GM20431 (cell line): ENCODE data around the gene FAM228B.
"Not testable (repeated sequence)": the region's sequence is repeated elsewhere in the genome, so short reads cannot be mapped to it uniquely, and the experiment has no call there.

Source experiments
- in situ Hi-C: fragments of 300-500 bp; cut with MseI, MboI; formaldehyde crosslinking; loops from one replicate; pipeline ENCODE4 v1.15.0; 2020; ENCODE audit warnings: low sequenced_read_pairs; ENCODE audit not compliant: unreplicated experiment

Gene FAM228B

GRCh38 chr2:24123195-24123921, at the start of gene FAM228B, which contains the start of gene PFN4:
TSS of gene FAM228B (plus strand) at chr2:24123469. CDS start at chr2:24124362, 893 bp downstream.
TSS of gene PFN4 (minus strand) at chr2:24123334. CDS start at chr2:24122535, 799 bp downstream.
- in situ Hi-C loops = no loop called here

GRCh38 chr2:24073816-24074215, 49.5 kb upstream of the FAM228B start:
- in situ Hi-C loops = loop anchor here (25.0 kb wide), 1 partner anchor 262 kb away; no protein-coding TSS in a partner anchor

DNA sequence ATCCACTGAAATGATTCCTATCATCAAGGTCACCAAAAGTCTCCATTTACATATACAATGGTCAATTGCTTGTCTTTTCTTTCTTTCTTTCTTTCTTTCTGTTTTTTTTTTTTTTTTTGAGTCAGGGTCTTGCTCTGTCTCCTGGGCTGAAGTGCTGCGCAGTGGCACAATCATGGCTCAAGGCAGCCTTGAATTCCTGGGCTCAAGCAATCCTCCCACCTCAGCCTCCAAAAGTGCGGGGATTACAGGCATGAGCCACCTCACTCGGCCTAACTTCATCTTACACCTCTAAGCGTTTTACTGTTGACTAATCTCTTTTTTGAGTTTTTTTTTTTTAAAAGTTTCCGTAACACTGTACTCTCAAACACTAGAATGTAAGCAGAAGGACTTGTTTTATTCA, 48.0 kb upstream of the FAM228B start:
- in situ Hi-C loops = no loop called here

DNA sequence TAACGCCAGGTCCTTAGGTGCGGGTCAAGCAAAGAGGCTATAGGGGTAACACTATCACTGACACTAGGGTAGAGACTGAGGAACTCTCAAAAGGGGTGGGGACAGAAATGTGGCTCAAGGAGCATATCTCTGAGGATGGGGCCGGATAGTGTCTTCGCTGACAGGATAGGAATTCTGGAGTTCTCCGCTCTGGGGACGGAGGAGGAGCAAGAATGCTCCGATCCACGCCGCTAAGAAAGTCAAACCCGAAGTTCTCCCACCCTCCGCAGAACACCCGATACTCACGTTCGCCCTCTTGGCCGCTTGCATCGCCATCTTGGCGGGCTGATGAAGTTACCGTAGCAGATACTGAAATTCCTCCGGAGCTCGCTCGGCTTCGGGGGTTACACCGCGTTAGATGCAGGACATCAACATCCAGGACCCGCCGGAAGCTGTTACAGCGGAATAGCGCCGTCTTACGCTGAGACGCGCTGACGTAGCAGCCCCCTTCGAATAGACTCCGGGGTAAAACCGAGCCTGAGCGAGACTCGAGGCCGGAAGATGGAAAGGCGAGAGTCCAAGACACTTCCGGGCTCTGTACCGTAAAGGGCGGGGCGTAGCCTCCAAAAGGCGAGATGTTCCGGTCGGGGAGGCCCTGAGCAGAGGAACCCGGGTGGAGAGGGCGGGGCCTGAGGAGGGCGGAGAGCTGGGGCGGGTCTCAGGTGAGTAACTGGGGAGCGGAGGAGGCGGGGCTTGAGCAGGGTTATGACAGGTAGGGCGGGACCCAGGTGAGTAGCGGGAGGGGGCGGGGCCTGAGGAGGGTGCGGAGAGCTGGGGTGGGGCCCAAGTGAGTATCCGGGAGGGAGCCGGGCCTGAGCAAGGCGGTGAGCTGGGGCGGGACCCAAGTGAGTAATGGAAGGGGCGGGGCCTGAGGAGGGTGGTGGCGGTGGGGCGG, 47.1 kb upstream of the FAM228B start, which contains the start of gene SF3B6:
SF3B6 (minus strand) TSS at position 412 of the 934 bp plus-strand sequence; CDS start at position 315, 97 bp downstream.
- in situ Hi-C loops = no loop called here

- in situ Hi-C loops = no loop called here
Observed at GRCh38 chr2:24076849-24077534, 46.3 kb upstream of the FAM228B start.

- in situ Hi-C loops = no loop called here
Observed at GRCh38 chr2:24077535-24077877, 45.8 kb upstream of the FAM228B start.

DNA sequence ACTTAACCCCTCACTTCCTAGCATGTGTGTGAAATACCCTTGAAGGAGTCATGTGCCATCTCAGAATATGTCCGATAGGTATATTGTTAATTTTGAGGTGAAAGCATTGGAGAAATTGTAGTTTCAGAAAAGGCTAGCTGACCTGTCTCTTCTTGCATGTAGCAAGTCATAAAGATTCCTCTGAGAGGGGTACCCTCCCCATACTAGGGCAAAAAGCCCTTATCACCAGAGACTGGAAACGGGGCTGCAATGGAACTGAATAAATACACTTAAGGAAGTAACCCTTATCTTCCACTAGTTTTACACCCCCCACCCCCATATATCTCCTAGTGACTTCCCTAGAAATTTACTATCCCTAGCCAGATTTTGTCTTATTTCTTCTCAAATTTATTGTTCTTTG, 45.4 kb upstream of the FAM228B start:
- in situ Hi-C loops = no loop called here

DNA sequence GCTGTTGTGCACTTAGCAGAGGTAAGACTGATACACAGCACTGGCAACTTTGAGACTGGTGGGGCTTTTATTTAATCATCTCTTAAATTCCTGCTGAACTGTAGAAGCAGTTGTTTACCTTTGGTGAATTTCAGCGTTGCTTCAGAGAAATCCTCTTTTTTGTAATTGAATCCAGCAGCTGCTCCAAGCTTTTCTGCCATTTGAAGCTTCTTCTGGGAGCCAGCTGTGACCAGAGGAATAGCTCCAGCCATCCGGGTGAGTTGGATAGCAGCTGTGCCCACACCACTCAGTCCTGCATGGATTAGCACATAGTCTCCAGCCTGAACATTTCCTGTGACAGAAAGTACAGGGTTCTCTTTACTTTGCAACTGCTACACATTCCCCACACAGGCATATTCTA, 42.6 kb upstream of the FAM228B start:
- in situ Hi-C loops = no loop called here

DNA sequence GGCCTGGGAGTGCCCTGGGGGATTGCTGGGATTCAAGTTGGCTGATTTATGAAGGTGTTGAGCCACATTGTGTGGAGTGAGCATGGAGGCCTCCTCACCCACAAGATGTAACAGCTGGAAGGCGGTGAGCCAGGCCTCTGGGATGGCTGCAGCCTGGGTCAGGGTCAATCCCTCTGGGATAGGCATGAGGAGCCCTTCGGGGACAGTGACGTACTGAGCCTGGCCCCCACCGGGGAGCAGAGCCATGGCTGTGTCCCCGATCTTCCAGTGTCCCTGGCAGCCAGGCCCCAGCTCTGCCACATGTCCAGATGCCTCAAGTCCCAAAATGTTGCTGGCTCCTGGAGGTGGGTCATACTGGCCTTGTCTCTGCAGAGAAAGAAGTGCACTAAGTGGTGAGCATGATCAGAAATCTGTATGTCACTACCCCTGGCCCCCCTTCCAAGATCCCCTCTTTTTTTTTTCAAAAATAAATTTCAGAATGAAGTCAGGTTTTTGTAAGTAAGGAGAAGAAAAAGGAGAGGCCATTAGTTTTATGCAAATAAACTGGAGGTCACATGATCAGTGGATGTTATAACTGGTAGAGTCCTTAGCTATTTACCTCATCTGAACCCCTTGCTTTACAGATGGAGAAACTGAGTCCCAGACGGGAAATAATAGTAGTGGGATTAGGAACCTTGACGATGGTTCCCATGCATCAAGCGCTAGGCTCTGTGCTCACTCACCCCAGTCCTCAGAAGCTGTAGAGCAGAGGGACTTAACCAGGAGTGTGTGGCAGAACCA, 40.3 kb upstream of the FAM228B start:
- in situ Hi-C loops = no loop called here

DNA sequence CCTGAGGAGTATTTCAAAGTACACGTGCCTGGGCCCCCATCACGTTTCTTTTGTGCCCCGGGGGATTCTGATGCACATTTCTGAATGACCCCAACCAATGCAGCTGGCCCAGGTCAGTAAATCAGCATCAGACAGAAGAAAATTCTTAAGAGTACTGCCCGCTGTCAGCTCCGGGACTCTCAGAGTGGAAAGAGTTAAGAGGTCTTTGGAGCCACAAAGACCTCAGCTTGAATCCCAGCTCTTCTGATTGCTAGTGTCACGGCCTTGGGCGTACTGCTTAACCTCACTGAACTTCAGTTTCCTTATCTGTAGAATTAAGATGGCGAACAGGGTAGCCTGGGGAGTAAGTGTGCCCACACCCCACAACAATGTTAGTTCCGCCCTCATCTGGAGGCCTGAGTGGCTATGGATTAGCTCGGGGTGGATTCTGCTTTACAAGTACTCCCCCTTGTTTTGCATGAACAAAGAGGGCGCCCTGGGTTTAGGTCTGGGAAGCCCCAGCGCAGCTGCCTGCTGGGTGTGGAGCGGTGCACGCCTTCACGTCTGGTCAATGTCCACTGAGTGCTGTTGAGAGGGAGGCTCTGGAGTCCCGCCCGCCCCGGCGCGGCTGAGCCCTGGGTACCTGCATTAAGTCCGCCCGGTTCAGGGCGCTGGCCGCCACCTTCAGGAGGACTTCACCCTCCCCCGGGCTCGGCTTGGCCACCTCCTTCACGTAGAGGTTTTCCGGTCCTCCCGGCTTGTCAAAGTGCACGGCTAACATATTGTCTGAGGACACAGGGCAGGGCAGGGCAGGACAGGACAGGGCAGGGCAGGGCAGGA, 39.5 kb upstream of the FAM228B start:
- in situ Hi-C loops = no loop called here

DNA sequence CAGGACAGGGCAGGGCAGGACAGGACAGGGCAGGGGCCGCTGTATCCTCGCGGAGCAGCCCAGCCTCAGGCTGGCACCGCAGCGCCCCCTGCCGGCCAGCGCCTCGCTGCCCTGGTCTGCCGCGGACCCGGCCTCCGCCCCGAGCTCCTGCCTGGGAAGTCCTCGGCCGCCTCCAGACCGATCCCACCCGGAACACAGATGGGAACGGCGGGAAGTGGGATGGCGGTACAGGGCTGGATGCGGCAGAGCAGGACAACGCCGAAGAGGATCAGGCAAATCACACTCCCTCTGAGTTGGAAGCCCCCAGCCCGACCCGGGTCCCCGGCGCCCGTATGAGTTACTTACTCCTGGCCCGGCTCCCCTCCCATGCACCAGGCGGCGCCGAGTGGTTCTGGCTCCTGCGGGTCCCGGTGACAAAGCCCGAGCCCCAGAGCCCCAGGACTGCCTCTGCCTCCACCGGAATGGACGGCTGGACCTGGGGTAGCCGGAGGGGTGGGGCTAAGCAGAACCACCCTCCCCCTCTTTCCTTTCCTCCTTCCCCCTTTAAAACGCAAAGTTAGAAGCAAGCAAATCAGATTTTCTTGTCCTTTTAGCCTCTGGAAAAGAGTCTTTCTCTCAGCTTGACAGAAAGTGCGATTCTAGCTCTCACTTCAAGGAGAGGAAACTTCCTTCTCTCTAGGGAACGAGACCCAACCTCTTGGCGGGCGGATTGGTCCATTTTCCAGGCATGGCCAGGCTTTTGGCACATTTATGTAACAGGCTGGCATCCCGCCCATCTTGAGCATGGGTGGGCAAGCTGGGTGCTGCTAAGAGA, 38.7 kb upstream of the FAM228B start, which contains the start of gene TP53I3:
TP53I3 (minus strand) TSS at position 449 of the 814 bp plus-strand sequence. CDS start 508 bp downstream, outside the sequence.
- in situ Hi-C loops = no loop called here

DNA sequence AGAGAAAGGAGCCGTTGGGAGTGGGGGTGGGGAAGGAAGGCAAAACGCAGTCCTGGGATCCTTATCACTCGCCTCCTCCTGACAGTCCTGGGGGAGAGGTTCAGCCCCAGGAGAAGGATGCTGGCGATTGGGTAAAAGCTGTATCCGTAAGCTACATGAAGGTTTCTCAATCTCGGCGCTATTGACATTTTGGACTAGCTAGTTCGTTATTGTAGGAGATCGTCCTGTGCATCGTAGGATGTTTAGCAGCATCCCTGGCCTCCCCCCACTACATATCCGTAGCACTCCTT, 38.1 kb upstream of the FAM228B start:
- in situ Hi-C loops = no loop called here

GRCh38 chr2:24086241-24086640, 37.0 kb upstream of the FAM228B start:
- in situ Hi-C loops = no loop called here

- in situ Hi-C loops = no loop called here
Observed at GRCh38 chr2:24087032-24087431, 36.2 kb upstream of the FAM228B start.

DNA sequence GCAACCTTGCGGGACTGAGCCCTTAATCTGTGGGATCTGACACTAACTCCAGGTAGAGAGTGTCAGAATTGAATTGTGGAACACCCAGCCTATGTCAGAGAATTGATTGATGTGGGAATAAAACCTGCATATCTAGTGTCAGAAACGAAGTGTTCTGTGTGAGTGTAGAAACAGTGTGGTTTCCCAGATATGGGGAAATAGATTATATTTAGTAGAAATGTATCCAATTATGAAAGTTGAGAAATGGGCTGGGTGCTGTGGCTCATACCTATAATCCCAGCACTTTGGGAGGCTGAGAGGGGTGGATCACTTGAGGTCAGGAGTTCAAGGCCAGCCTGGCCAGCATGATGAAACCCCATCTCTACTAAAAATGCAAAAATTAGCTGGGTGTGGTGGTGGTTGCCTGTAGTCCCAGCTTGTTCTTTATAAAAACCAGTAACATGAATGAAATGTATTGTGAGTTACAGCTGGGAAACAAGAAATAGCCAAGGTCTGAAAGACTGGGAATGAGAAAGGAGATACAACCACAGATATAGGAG, 34.4 kb upstream of the FAM228B start:
- in situ Hi-C loops = no loop called here

DNA sequence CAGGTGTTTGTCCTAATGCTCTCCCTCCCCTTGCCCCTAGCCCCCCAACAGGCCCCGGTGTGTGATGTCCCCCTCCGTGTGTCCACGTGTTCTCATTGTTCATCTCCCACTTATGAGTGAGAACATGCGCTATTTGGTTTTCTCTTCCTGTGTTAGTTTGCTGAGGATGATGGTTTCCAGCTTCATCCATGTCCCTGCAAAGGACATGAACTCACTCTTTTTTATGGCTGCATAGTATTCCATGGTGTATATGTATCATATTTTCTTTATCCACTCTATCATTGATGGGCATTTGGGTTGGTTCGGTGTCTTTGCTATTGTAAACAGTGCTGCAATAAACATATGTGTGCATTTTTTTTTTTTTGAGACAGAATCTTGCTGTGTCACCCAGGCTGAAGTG, 30.0 kb upstream of the FAM228B start:
- in situ Hi-C loops = not testable (repeated sequence)

- in situ Hi-C loops = not testable (repeated sequence)
Observed at GRCh38 chr2:24095171-24095677, 28.0 kb upstream of the FAM228B start.

DNA sequence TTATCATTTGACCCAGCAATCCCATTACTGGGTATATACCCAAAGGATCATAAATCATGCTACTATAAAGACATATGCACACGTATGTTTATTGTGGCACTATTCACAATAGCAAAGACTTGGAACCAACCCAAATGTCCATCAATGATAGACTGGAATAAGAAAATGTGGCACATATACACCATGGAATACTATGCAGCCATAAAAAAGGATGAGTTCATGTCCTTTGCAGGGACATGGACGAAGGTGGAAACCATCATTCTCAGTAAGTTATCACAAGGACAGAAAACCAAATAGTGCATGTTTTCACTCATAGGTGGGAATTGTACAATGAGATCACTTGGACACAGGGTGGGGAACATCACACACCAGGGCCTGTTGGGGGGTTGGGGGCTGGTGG, 22.5 kb upstream of the FAM228B start:
- in situ Hi-C loops = not testable (repeated sequence)
